ENCODE data around the gene IRF7.

The IRF7 gene

DNA sequence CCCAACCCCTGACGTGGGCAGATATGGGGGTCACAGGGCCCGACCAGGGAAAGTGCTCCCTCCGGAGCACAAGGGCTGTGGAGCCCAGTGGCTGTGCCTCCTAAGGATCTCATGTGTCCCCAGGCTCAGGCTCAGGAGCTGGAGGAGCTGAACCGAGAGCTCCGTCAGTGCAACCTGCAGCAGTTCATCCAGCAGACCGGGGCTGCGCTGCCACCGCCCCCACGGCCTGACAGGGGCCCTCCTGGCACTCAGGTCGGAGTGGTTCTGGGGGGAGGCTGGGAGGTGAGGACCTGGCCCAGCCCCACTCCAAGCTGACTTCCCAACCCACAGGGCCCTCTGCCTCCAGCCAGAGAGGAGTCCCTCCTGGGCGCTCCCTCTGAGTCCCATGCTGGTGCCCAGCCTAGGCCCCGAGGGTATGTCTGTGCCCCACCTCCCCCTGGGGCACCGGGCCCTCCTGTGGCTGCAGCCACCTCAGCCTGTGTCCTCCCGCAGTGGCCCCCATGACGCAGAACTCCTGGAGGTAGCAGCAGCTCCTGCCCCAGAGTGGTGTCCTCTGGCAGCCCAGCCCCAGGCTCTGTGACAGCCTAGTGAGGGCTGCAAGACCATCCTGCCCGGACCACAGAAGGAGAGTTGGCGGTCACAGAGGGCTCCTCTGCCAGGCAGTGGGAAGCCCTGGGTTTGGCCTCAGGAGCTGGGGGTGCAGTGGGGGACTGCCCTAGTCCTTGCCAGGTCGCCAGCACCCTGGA is 52.5 kb downstream of the IRF7 start:
- DNase-seq, result no peak
